Sigmoid colon (tissue), 7 donors: ENCODE measurements around the gene FOXK2. TPM values are rescaled to one million over a fixed set of nuclear protein-coding genes. Genes with fewer than 3 reads are reported as not detected.

Experiments used
- DNase-seq: peaks from one replicate; pipeline ENCODE4 v3.0.0-alpha.2; 2019
- H3K27ac ChIP-seq, 4 donors: fragments of 200-600 bp; sonication (generic); one replicate each; pipeline ENCODE4 v1.5.1; 2016 to 2019; ENCODE audit warnings: mild to moderate bottlenecking in 1 of 4
- H3K27me3 ChIP-seq, 3 donors: fragments of 200-600 bp; sonication (generic); one replicate each; pipeline ENCODE4 v1.5.1; 2019; ENCODE audit warnings: mild to moderate bottlenecking in 1 of 3
- H3K36me3 ChIP-seq, 4 donors: fragments of 200-600 bp; sonication (generic); one replicate each; pipeline ENCODE4 v1.5.1; 2016 to 2019
- H3K4me1 ChIP-seq, 4 donors: fragments of 200-600 bp; sonication (generic); one replicate each; pipeline ENCODE4 v1.5.1; 2017 to 2019
- H3K4me3 ChIP-seq, 4 donors: fragments of 200-600 bp; sonication (generic); one replicate each; pipeline ENCODE4 v1.5.1; 2017 to 2019; ENCODE audit warnings: mild to moderate bottlenecking in 2 of 4, moderate library complexity in 1 of 4
- H3K9me3 ChIP-seq, 4 donors: fragments of 200-600 bp in 3 of 4; sonication (generic) in 3 of 4; one replicate each; pipeline versions ENCODE4 v1.5.1 to v1.6.1; 2013 to 2019
- CTCF ChIP-seq, 4 experiments: fragments of 450-650 bp in 3 of 4; fragments of 200-600 bp in 1 of 4; IDR thresholded peaks; one replicate each; pipeline ENCODE4 v1.5.1; 2016 to 2019; ENCODE audit warnings: antibody characterized with exemption in 4 of 4, mild to moderate bottlenecking in 3 of 4, moderate library complexity in 2 of 4
- EP300 ChIP-seq, 4 donors: sonication (generic); formaldehyde crosslinking; IDR thresholded peaks; one replicate each; pipeline ENCODE4 v1.6.1; 2017; ENCODE audit warnings: antibody characterized with exemption in 4 of 4
- POLR2A ChIP-seq, 2 donors: fragments of 450-650 bp; IDR thresholded peaks; one replicate each; pipeline ENCODE4 v1.6.1; 2016; ENCODE audit warnings: antibody characterized with exemption in 2 of 2, mild to moderate bottlenecking in 2 of 2, moderate library complexity in 2 of 2
- POLR2AphosphoS5 ChIP-seq, 4 donors: sonication (generic); formaldehyde crosslinking; IDR thresholded peaks; one replicate each; pipeline ENCODE4 v1.6.1; 2017; ENCODE audit warnings: antibody characterized with exemption in 4 of 4
- WGBS, 2 donors: extraction: QIAGEN DNeasy Blood & Tissue Kit; methylation state at CpG; one replicate each; pipeline ENCODE4 v1.1.7; 2013; 5-methylcytosine and 5-hydroxymethylcytosine counted together
- intact Hi-C: fragments of 100-400 bp; cut with DNase I; formaldehyde crosslinking; loops from one replicate; pipeline ENCODE4 v1.15.1; 2023
- polyA plus RNA-seq, 3 donors: library from polyadenylated mRNA; stranded (reverse); fragments of 200-250 nt; gene quantifications; one replicate each; pipeline ENCODE4 v1.2.3, GENCODE V29; 2013
- total RNA-seq, 4 donors: library from RNA; depleted of rRNA; stranded (reverse); fragments of >200 nt; gene quantifications; one replicate each; pipeline ENCODE4 v1.1.0, GENCODE V29; 2016
- donor health status: healthy with polysubstance abuse.
- donor health status: Bipolar disorder and iron deficiency.
- donor health status: healthy.

FOXK2 gene
- total and polyA plus RNA-seq, 7 donors: 10.2 to 56.8 (median 29.3) TPM

- H3K27ac ChIP-seq: peak overlapping the region; percentile 91 to 93 (median 92)
- no peak for TF ChIP-seq POLR2AphosphoS5 (IDR thresholded peaks at IDR 0.05)
- no peak for TF ChIP-seq EP300 (IDR thresholded peaks at IDR 0.05)
- TF ChIP-seq CTCF (IDR thresholded peaks at IDR 0.05): no peak
These were observed 70.7 kb downstream of the FOXK2 start for GRCh38 chr17:82590216-82590615.

DNA sequence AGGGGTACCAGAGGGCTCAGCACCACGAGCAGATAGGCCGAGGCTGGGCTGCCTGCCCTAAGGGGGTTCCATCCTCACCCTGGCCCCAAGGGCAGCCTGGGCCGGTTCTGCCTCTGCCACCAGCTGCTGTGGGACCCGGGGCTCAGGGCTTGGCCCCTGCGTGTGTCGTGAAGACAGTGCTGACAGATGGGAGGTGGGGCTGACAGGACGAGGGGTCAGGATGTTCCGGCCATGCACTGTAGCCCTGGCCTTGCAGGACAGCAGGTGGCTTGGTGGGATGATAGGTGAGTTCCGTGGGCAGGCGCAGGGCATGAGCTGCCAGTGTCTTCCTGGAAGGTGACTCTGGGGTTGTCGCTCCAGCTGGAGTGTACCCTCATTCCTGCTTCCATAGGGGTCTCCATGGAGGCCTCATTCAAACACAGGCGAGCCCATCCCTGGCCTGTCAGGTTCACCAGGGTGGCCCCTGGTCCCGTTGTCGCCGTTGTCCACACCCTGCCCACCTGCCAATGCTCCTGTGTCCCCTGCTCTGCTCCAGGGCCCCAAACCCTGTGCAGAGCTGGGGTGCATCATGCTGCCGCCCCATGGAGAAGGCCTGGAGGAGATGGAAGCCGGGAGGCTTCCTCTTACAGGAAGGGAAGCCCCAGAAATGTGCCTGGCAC lies 71.5 kb downstream of the FOXK2 start:
- 74 to 80% methylated on average over 17 of the region's 17 CpGs for WGBS, 2 donors
- intact Hi-C loops: loop anchor here (5.0 to 10.0 kb wide), 2 partner anchors 34 to 256 kb away; partner anchors contain the start of gene SECTM1

More at GRCh38 chr17:82590216-82590615, 70.7 kb downstream of the FOXK2 start:
- 78 to 91% methylated on average over 6 of the region's 6 CpGs for WGBS, 2 donors
- DNase-seq: no peak
- peaks cover 0 to 76% (median 74%) of the 10 kb centered on the region in 4 donors for H3K4me1 ChIP-seq
- no peaks in the 10 kb centered on the region for H3K9me3 ChIP-seq
- no peaks in the 10 kb centered on the region for H3K27me3 ChIP-seq
- H3K4me3 ChIP-seq: no peak overlapping the region
- H3K36me3 ChIP-seq: peaks cover 12 to 27% (median 15%) of the 10 kb centered on the region in 4 donors
- intact Hi-C loops: loop anchor here (5.0 to 10.0 kb wide), 2 partner anchors 33 to 255 kb away; partner anchors contain the start of gene SECTM1

GRCh38 chr17:82592289-82592766 lies 72.8 kb downstream of the FOXK2 start:
- Histone ChIP-seq H3K4me1 (peaks cover 0 to 70% (median 67%) of the 10 kb centered on the region in 4 donors), H3K4me3 (peak overlapping the region in 2 of 4 donors; percentile 58 to 60), H3K36me3 (peaks cover 8 to 32% (median 17%) of the 10 kb centered on the region in 4 donors), H3K27ac (peak overlapping the region; percentile 91 to 93 (median 92)), H3K9me3 (no peaks in the 10 kb centered on the region), H3K27me3 (no peaks in the 10 kb centered on the region)
- intact Hi-C loops: loop anchor here (5.0 to 10.0 kb wide), 2 partner anchors 35 to 258 kb away; partner anchors contain the start of gene SECTM1
- WGBS, 2 donors: 40 to 59% methylated on average over 9 of the region's 9 CpGs
- DNase-seq: no peak
- TF ChIP-seq POLR2AphosphoS5 (IDR thresholded peaks at IDR 0.05) (no peak), POLR2A (IDR thresholded peaks at IDR 0.05) (no peak), CTCF (IDR thresholded peaks at IDR 0.05) (no peak), EP300 (IDR thresholded peaks at IDR 0.05) (no peak)

More for the DNA sequence above, 71.5 kb downstream of the FOXK2 start:
- H3K4me3 ChIP-seq: no peak overlapping the region
- TF ChIP-seq EP300 (IDR thresholded peaks at IDR 0.05) (no peak), POLR2AphosphoS5 (IDR thresholded peaks at IDR 0.05) (no peak), CTCF (IDR thresholded peaks at IDR 0.05) (no peak), POLR2A (IDR thresholded peaks at IDR 0.05) (no peak)
- H3K27me3 ChIP-seq: no peaks in the 10 kb centered on the region
- DNase-seq: no peak
- H3K27ac ChIP-seq: peak overlapping the region; percentile 91 to 93 (median 92)
- H3K4me1 ChIP-seq: peaks cover 0 to 74% (median 70%) of the 10 kb centered on the region in 4 donors
- H3K9me3 ChIP-seq: no peaks in the 10 kb centered on the region
- H3K36me3 ChIP-seq: peaks cover 9 to 28% (median 15%) of the 10 kb centered on the region in 4 donors

DNA sequence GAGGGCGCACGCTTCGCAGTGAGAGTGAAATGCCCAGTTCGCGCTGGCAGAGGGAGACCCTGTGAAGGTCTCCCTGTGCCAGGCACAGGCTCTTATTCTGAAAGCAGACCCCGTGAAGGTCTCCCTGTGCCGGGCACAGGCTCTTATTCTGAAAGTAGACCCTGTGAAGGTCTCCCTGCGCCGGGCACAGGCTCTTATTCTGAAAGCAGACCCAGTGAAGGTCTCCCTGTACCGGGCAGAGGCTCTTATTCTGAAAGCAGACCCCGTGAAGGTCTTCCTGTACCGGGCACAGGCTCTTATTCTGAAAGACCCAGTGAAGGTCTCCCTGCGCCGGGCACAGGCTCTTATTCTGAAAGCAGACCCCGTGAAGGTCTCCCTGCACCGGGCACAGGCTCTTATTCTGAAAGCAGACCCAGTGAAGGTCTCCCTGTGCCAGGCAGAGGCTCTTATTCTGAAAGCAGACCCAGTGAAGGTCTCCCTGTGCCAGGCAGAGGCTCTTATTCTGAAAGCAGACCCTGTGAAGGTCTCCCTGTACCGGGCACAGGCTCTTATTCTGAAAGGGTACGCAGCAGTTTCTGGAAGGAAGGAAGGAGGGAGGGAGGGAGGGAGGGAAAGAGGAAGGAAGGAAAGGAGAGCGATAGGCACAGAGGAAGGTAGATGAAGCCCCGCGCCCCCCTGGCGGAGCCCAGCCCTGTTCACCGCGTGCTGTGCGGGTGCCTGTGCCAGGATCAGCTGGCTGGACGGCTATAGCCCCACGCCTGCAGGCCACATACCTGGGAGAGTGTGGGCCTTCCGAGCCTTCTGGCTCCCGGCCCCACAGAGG lies 73.4 kb downstream of the FOXK2 start:
- Histone ChIP-seq H3K27me3 (no peaks in the 10 kb centered on the region), H3K4me1 (peaks cover 0 to 64% (median 60%) of the 10 kb centered on the region in 4 donors), H3K4me3 (peak overlapping the region; percentile 55 to 62 (median 59)), H3K9me3 (no peaks in the 10 kb centered on the region), H3K36me3 (peaks cover 3 to 32% (median 13%) of the 10 kb centered on the region in 4 donors), H3K27ac (peak overlapping the region; percentile 91 to 93 (median 92))
- intact Hi-C loops: loop anchor here (5.0 to 10.0 kb wide), 2 partner anchors 36 to 258 kb away; partner anchors contain the start of gene SECTM1
- DNase-seq: peak; percentile 91
- 15 to 16% methylated on average over 29 of the region's 29 CpGs for WGBS, 2 donors
- peak in 1 of 4 donors; percentile 18 for TF ChIP-seq POLR2AphosphoS5 (IDR thresholded peaks at IDR 0.05)
- no peak for TF ChIP-seq POLR2A (IDR thresholded peaks at IDR 0.05)
